ENCODE results near the gene ZNF664. TPM values are rescaled to one million over a fixed set of nuclear protein-coding genes. Genes with fewer than 3 reads are reported as not detected.

Gene ZNF664
- polyA plus RNA-seq, 2 donors, result 16.6 to 18.3 TPM

DNA sequence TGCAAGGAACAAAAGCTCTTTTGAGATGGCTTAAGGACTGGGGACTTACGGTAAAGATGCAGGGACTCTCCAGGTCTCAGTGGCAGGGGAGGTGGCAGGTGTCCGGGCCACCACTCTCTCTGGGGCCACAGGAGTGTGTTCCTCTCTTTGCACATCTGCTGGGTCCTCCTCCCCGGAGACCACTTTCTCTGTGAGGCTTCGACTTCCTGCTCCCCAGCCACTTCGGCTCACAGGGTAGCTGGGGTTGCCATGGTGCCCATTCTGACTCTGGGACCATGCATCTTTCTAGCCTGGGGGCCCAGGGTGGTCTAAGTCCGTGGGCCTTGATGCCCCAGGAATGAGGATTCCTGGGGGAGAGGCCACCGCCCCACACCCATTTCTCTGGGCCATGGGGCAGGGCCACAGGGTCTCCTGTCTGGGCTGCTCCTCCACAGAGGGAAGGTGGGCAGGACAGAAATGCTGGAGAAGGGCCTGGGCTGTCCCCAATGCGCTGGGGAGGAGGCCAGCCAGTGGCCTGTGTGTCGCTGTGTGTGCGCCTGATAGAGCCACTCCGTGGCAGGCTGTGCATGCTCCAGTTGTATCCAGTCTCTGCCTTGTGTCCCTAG, 38.9 kb upstream of the ZNF664 start:
- no peaks in the 10 kb centered on the region for H3K27me3 ChIP-seq (ENCODE audit: control insufficient read depth in 1 of 2, insufficient read depth in 2 of 2, low read length in 2 of 2)
- peaks cover 0 to 14% of the 10 kb centered on the region in 2 donors for H3K36me3 ChIP-seq (ENCODE audit: control insufficient read depth in 2 of 2, insufficient read depth in 2 of 2, low read length in 1 of 2)
- H3K4me1 ChIP-seq (ENCODE audit: control insufficient read depth in 2 of 2, insufficient read depth in 2 of 2, low read length in 1 of 2), result peaks cover 0 to 2% of the 10 kb centered on the region in 2 donors
- H3K9me3 ChIP-seq (ENCODE audit: control insufficient read depth in 2 of 2, insufficient read depth in 1 of 2, low read depth in 1 of 2, low read length in 1 of 2), result peaks cover 0 to 2% of the 10 kb centered on the region in 2 donors
- no peak overlapping the region for H3K4me3 ChIP-seq (ENCODE audit: low read depth in 1 of 2, low read length in 2 of 2)
- WGBS, 2 donors, result 85 to 88% methylated on average over 11 of the region's 11 CpGs
- no peak overlapping the region for H3K27ac ChIP-seq (ENCODE audit: low read depth in 2 of 2, low read length in 1 of 2)

DNA sequence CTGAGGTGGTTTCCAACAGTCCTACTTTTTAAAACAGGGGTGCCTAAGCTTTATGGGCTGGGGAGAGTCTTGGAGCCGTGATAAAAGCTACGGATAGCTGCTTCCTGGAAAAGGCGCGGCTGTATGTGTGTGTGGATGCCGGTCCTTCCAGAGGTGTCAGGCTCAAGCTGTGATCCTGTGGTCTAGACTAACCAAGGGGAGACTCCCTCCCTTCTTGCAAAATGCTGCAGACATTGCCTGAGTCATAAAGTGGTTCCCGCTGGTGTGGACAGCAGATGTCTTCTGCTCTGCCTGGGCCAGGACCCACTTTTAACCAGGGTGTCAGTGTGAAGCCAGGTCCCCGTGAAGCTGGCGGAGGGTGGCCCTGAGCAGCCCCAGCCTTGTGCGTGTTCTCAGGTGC, 38.2 kb upstream of the ZNF664 start:
- peaks cover 0 to 14% of the 10 kb centered on the region in 2 donors for H3K36me3 ChIP-seq (ENCODE audit: control insufficient read depth in 2 of 2, insufficient read depth in 2 of 2, low read length in 1 of 2)
- H3K9me3 ChIP-seq (ENCODE audit: control insufficient read depth in 2 of 2, insufficient read depth in 1 of 2, low read depth in 1 of 2, low read length in 1 of 2), result peaks cover 0 to 2% of the 10 kb centered on the region in 2 donors
- no peak overlapping the region for H3K27ac ChIP-seq (ENCODE audit: low read depth in 2 of 2, low read length in 1 of 2)
- H3K27me3 ChIP-seq (ENCODE audit: control insufficient read depth in 1 of 2, insufficient read depth in 2 of 2, low read length in 2 of 2), result no peaks in the 10 kb centered on the region
- no peak overlapping the region for H3K4me3 ChIP-seq (ENCODE audit: low read depth in 1 of 2, low read length in 2 of 2)
- H3K4me1 ChIP-seq (ENCODE audit: control insufficient read depth in 2 of 2, insufficient read depth in 2 of 2, low read length in 1 of 2), result peaks cover 0 to 2% of the 10 kb centered on the region in 2 donors
- 68 to 81% methylated on average over 9 of the region's 9 CpGs for WGBS, 2 donors

DNA sequence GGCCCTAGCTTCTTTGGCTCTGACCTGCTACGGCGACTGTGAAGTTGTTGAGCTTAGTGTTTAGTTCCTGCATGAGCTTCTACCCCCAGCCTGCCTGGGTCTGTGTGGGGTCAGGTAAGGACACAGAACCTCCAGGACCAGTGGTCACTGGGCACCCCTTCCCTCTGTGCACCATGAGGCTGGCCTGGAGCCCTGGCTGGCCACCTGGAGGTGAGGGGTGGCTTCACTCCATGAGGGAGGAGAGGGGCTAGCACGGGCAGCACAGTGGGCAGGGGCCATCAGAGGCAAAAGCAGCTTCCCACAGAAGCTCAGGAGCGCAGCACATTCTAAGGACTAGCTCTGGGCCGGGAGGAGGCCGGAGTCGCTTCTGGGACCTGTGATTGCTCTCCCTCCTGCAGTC, 37.1 kb upstream of the ZNF664 start:
- Histone ChIP-seq H3K4me1 (ENCODE audit: control insufficient read depth in 2 of 2, insufficient read depth in 2 of 2, low read length in 1 of 2) (peaks cover 0 to 2% of the 10 kb centered on the region in 2 donors), H3K27me3 (ENCODE audit: control insufficient read depth in 1 of 2, insufficient read depth in 2 of 2, low read length in 2 of 2) (no peaks in the 10 kb centered on the region), H3K9me3 (ENCODE audit: control insufficient read depth in 2 of 2, insufficient read depth in 1 of 2, low read depth in 1 of 2, low read length in 1 of 2) (peaks cover 0 to 2% of the 10 kb centered on the region in 2 donors), H3K36me3 (ENCODE audit: control insufficient read depth in 2 of 2, insufficient read depth in 2 of 2, low read length in 1 of 2) (peaks cover 0 to 19% of the 10 kb centered on the region in 2 donors), H3K27ac (ENCODE audit: low read depth in 2 of 2, low read length in 1 of 2) (no peak overlapping the region), H3K4me3 (ENCODE audit: low read depth in 1 of 2, low read length in 2 of 2) (no peak overlapping the region)
- WGBS, 2 donors, result 91 to 92% methylated on average over 7 of the region's 7 CpGs

DNA sequence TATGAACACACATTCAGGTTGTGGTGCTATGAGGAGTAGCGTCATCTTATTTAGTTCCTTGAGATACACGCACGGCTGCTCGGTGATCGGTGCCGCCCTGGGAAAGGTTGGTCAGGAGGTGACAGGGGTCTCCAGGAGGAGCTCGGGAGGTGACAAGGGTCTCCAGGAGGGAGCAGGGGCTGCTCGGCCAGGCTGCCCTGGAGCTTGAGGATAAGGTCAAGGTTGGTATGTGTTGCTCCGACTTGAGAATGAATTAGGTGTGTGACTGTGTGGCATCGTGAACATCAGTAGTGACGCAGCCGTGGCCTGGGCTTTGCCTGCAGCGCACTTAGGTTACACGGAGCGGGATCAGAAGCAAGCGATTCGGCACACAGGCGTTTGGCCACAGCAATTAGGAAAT, 36.5 kb upstream of the ZNF664 start:
- 93 to 94% methylated on average over 18 of the region's 18 CpGs for WGBS, 2 donors
- Histone ChIP-seq H3K27me3 (ENCODE audit: control insufficient read depth in 1 of 2, insufficient read depth in 2 of 2, low read length in 2 of 2) (no peaks in the 10 kb centered on the region), H3K36me3 (ENCODE audit: control insufficient read depth in 2 of 2, insufficient read depth in 2 of 2, low read length in 1 of 2) (peaks cover 0 to 19% of the 10 kb centered on the region in 2 donors), H3K27ac (ENCODE audit: low read depth in 2 of 2, low read length in 1 of 2) (no peak overlapping the region), H3K9me3 (ENCODE audit: control insufficient read depth in 2 of 2, insufficient read depth in 1 of 2, low read depth in 1 of 2, low read length in 1 of 2) (no peaks in the 10 kb centered on the region), H3K4me1 (ENCODE audit: control insufficient read depth in 2 of 2, insufficient read depth in 2 of 2, low read length in 1 of 2) (peaks cover 0 to 2% of the 10 kb centered on the region in 2 donors), H3K4me3 (ENCODE audit: low read depth in 1 of 2, low read length in 2 of 2) (no peak overlapping the region)

DNA sequence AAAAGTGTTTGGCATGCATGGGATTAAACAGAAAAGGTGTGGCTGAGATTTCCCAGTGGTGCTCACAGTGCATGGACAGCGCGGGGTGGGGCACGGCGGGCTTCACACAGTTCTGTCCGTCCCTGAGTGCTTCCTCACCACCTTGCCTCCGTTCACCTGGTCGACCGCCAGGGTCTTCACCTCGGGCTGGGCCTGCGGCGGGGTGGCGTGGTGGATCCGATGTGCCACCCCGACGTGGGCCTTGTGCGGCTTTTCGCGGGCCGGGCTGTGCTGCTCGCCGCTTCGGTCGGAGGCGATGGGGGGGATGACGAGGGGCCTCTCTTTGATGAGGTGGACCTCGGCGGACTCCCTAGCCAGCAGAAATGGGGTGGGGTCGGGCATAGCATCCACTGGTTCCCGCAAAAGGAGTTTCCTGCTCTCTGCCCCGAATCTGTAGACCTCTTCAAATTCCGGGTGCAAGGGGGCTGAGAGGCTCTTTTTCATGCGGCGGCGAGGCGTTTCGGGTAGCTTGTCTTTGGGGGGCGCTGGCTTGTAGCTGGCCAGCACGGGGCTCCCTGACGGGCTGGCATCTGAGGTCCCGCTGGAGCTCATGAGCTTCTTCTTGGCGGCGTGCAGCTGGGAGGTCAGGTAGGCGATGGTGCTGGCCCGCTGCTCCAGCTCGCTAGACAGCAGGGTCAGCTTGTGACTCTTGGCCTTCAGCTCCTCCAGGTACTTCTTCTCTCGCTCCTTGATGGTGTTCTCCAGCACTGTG, 35.9 kb upstream of the ZNF664 start:
- H3K4me3 ChIP-seq (ENCODE audit: low read depth in 1 of 2, low read length in 2 of 2), result no peak overlapping the region
- no peaks in the 10 kb centered on the region for H3K27me3 ChIP-seq (ENCODE audit: control insufficient read depth in 1 of 2, insufficient read depth in 2 of 2, low read length in 2 of 2)
- peaks cover 0 to 23% of the 10 kb centered on the region in 2 donors for H3K36me3 ChIP-seq (ENCODE audit: control insufficient read depth in 2 of 2, insufficient read depth in 2 of 2, low read length in 1 of 2)
- peaks cover 0 to 2% of the 10 kb centered on the region in 2 donors for H3K4me1 ChIP-seq (ENCODE audit: control insufficient read depth in 2 of 2, insufficient read depth in 2 of 2, low read length in 1 of 2)
- WGBS, 2 donors, result 93 to 96% methylated on average over 46 of the region's 46 CpGs
- H3K27ac ChIP-seq (ENCODE audit: low read depth in 2 of 2, low read length in 1 of 2), result no peak overlapping the region
- H3K9me3 ChIP-seq (ENCODE audit: control insufficient read depth in 2 of 2, insufficient read depth in 1 of 2, low read depth in 1 of 2, low read length in 1 of 2), result no peaks in the 10 kb centered on the region

DNA sequence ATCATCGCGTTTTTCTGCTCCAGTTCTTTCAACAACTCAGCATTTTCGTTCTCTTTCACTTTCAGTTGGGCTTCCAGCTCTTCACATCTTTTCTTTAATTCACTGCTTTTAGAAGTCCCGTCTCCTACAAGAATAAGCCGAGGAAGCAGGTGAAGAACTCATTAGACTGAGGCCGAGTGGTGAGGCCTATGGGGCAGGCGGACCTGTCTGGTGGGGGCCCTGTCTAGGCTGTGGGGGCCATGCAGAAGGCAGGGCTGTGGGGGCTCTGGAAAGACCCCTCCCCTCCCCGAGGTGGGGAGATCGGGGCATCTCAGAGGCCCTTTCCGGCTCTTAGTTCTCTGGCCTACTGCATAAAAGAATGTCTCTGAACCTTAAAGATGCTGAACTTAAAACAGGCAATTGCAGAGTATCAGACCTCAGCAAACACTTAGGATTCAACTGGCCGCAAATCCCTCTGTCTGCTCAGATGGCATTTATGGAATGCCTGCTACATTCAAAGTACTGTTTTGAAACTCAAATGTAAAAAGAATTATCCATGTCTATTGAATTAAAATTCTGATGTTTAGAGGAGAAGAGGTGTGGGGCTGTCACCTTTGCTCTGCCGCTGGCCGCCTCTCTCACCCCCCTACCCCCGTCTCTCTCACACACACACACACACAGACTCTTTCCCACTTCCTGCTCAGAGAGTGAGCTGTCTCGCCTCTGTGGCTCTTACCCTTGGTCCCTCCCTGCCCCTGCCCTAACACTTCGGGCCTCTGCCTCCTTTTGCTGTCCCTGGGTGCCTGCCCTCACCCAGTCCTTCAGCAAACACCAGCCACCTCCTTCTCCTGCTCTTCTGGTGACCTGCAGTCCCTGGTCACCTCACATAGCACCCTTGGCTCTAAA, 35.1 kb upstream of the ZNF664 start:
- Histone ChIP-seq H3K27ac (ENCODE audit: low read depth in 2 of 2, low read length in 1 of 2) (no peak overlapping the region), H3K9me3 (ENCODE audit: control insufficient read depth in 2 of 2, insufficient read depth in 1 of 2, low read depth in 1 of 2, low read length in 1 of 2) (no peaks in the 10 kb centered on the region), H3K4me1 (ENCODE audit: control insufficient read depth in 2 of 2, insufficient read depth in 2 of 2, low read length in 1 of 2) (peaks cover 0 to 2% of the 10 kb centered on the region in 2 donors), H3K27me3 (ENCODE audit: control insufficient read depth in 1 of 2, insufficient read depth in 2 of 2, low read length in 2 of 2) (no peaks in the 10 kb centered on the region), H3K36me3 (ENCODE audit: control insufficient read depth in 2 of 2, insufficient read depth in 2 of 2, low read length in 1 of 2) (peaks cover 0 to 24% of the 10 kb centered on the region in 2 donors), H3K4me3 (ENCODE audit: low read depth in 1 of 2, low read length in 2 of 2) (no peak overlapping the region)
- WGBS, 2 donors, result 78 to 82% methylated on average over 16 of the region's 16 CpGs

DNA sequence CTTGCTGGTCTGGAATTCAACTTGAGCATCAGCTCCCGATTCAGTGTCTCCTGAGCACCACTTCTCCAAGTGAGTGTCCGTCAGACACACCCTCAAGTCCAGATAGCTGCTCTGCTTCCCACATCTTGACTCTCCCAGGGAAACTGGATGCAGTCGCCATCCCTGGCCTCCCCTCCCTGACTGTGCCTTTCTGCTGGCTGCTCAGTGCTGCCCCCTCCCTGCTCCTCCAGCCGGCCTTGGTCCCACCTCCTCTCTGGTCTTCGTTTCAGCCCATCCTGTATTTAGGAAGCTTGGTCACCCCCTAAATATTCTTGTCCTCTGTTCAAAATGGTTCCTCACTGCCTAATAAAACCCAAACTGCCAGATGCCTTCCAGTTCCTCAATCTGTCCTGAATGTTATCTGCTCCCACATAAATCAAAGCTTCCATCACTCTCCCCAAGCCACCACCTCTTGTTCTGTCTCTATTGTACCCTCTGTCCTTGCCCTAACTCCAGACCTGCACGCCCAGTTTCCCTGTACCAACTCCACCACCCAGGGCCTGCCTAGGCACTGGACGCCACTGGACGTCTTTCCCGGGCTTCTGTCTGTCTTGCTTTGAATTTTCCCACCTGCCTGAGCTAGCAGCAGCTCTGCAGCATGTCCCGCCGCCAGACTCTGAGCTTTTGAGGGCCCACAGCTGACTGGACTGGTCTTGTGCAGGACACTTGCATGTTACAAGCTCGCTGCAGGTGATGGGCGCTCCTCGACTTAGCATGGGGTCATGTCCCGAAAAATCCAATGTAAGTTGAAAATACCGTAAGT, 34.1 kb upstream of the ZNF664 start:
- H3K27ac ChIP-seq (ENCODE audit: low read depth in 2 of 2, low read length in 1 of 2), result no peak overlapping the region

DNA sequence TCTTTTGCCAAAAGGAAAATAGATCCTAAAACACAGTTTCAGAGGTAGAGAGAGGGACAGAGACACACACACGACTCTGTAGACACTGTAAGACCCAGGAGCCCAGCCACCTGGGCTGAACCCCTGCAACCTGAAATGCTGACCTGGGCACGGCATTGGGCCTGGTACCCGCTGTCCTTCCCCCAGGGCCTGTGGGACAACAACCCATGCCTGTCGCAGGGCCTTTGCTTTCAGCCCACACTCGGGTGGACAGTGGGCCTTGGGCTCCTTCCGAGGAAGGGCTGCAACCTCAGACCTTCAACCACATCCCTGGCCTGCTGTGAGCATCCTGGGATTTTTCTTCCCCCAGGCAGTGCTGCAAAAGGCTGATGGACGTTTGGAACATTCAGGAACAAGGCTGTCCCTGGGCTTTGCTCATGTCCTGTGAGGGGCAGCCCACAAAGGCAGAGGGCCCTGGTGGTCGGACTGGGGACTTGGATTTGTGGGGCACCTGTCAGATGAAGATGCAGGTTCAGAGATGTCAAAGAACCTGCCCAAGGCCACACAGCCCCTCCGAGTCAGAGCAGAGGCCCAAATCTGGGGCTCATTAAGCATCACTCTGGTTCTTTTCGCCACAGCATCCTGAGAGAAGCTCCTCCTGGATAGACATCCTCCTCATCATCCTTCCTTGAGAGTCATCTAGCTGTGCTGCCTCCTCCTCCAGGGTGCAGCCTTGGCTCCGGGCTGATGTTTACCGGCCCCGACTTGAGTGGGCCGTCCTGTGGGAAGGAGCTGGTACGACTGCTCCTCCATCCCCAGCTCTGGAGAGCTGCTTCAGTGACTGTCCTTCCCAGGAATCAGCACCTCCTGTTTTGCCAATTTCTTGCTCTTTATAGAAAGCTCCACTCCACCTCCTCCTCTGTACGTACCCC, 33.0 kb upstream of the ZNF664 start:
- H3K4me3 ChIP-seq (ENCODE audit: low read depth in 1 of 2, low read length in 2 of 2), result no peak overlapping the region
- H3K4me1 ChIP-seq (ENCODE audit: control insufficient read depth in 2 of 2, insufficient read depth in 2 of 2, low read length in 1 of 2), result peaks cover 0 to 2% of the 10 kb centered on the region in 2 donors
- no peak overlapping the region for H3K27ac ChIP-seq (ENCODE audit: low read depth in 2 of 2, low read length in 1 of 2)
- WGBS, 2 donors, result 90% methylated on average over 16 of the region's 16 CpGs
- peaks cover 0 to 26% of the 10 kb centered on the region in 2 donors for H3K36me3 ChIP-seq (ENCODE audit: control insufficient read depth in 2 of 2, insufficient read depth in 2 of 2, low read length in 1 of 2)
- H3K9me3 ChIP-seq (ENCODE audit: control insufficient read depth in 2 of 2, insufficient read depth in 1 of 2, low read depth in 1 of 2, low read length in 1 of 2), result no peaks in the 10 kb centered on the region
- no peaks in the 10 kb centered on the region for H3K27me3 ChIP-seq (ENCODE audit: control insufficient read depth in 1 of 2, insufficient read depth in 2 of 2, low read length in 2 of 2)

More for the DNA sequence above, 34.1 kb upstream of the ZNF664 start:
- Histone ChIP-seq H3K36me3 (ENCODE audit: control insufficient read depth in 2 of 2, insufficient read depth in 2 of 2, low read length in 1 of 2) (peaks cover 0 to 26% of the 10 kb centered on the region in 2 donors), H3K9me3 (ENCODE audit: control insufficient read depth in 2 of 2, insufficient read depth in 1 of 2, low read depth in 1 of 2, low read length in 1 of 2) (no peaks in the 10 kb centered on the region), H3K27me3 (ENCODE audit: control insufficient read depth in 1 of 2, insufficient read depth in 2 of 2, low read length in 2 of 2) (no peaks in the 10 kb centered on the region), H3K4me3 (ENCODE audit: low read depth in 1 of 2, low read length in 2 of 2) (no peak overlapping the region), H3K4me1 (ENCODE audit: control insufficient read depth in 2 of 2, insufficient read depth in 2 of 2, low read length in 1 of 2) (peaks cover 0 to 2% of the 10 kb centered on the region in 2 donors)
- WGBS, 2 donors, result 88 to 90% methylated on average over 16 of the region's 16 CpGs

Measured in esophagus (tissue), 2 donors.